Peyer's patch (tissue), 4 donors: Measurements from ENCODE around the gene WFDC1.

ENCODE experiments used
- CTCF ChIP-seq, 6 experiments: fragments of 450-650 bp in 4 of 6; fragments of 200-600 bp in 2 of 6; sonication (generic) in 1 of 6; IDR thresholded peaks; one replicate each; pipeline ENCODE4 v1.5.1; 2017 to 2019; ENCODE audit warnings: antibody characterized with exemption in 6 of 6, mild to moderate bottlenecking in 3 of 6, moderate library complexity in 1 of 6
- POLR2A ChIP-seq, 2 donors: fragments of 450-650 bp; IDR thresholded peaks; one replicate each; pipeline ENCODE4 v1.5.1; 2017; ENCODE audit warnings: antibody characterized with exemption in 2 of 2, mild to moderate bottlenecking in 2 of 2, moderate library complexity in 2 of 2

GRCh38 chr16:84369105-84369504 lies 74.4 kb downstream of the WFDC1 start:
- TF ChIP-seq POLR2A (IDR thresholded peaks at IDR 0.05): no peak
- TF ChIP-seq CTCF (IDR thresholded peaks at IDR 0.05): no peak
